K562 (cell line): ENCODE results near the gene MAP7D1. TPM values are rescaled to one million over a fixed set of nuclear protein-coding genes. Genes with fewer than 3 reads are reported as not detected.

Experiments used
- BRF1 ChIP-seq: IDR thresholded peaks from 3 replicates; pipeline ENCODE4 v1.6.1; 2011; ENCODE audit warnings: borderline replicate concordance, mild to moderate bottlenecking; ENCODE audit not compliant: insufficient read length; ENCODE audit errors: extremely low read depth
- CREM ChIP-seq: IDR thresholded peaks from 2 replicates; pipeline ENCODE4 v1.6.1; 2014; ENCODE audit warnings: antibody characterized with exemption, low read depth
- E2F1 ChIP-seq: sonication (generic); formaldehyde crosslinking; IDR thresholded peaks from 2 replicates; pipeline ENCODE4 v1.8.1; 2023; ENCODE audit warnings: mild to moderate bottlenecking, missing genetic modification reagents, moderate library complexity
- ELF4 ChIP-seq: fragments of 450-650 bp; formaldehyde crosslinking; IDR thresholded peaks from 2 replicates; pipeline ENCODE4 v1.4.0; 2022; ENCODE audit warnings: missing genetic modification characterization
- GATAD2A ChIP-seq: fragments of 450-650 bp; IDR thresholded peaks from 2 replicates; pipeline ENCODE4 v1.6.1; 2017
- HBP1 ChIP-seq: fragments of 450-650 bp; formaldehyde crosslinking; IDR thresholded peaks from 2 replicates; pipeline ENCODE4 v1.4.0; 2022; ENCODE audit warnings: missing genetic modification characterization
- ILK ChIP-seq: fragments of 450-650 bp; IDR thresholded peaks from 2 replicates; pipeline ENCODE4 v1.6.1; 2016; ENCODE audit warnings: missing genetic modification characterization, low read depth, mild to moderate bottlenecking, missing compliant biosample characterization, moderate library complexity, borderline replicate concordance
- NFIC ChIP-seq: fragments of 450-650 bp; IDR thresholded peaks from 2 replicates; pipeline ENCODE4 v1.6.1; 2017; ENCODE audit warnings: mild to moderate bottlenecking, inconsistent platforms
- PRMT5 ChIP-seq: sonication (generic); formaldehyde crosslinking; IDR thresholded peaks from 2 replicates; pipeline ENCODE4 v1.5.0; 2020; ENCODE audit warnings: missing genetic modification reagents
- RAD21 ChIP-seq, 2 experiments: fragments of 250-450 bp in 1 of 2; fragments of 450-650 bp in 1 of 2; sonication (Bioruptor Pico) in 1 of 2; formaldehyde crosslinking in 1 of 2; IDR thresholded peaks in 1 of 2; conservative IDR thresholded peaks in 1 of 2; 2 replicates each; pipeline versions ENCODE4 v1.4.0 to v1.8.0; 2020 to 2022; ENCODE audit warnings: mild to moderate bottlenecking in 2 of 2, moderate library complexity in 1 of 2
- RBM17 ChIP-seq: fragments of 200-400 bp; formaldehyde crosslinking; IDR thresholded peaks from 2 replicates; pipeline ENCODE4 v1.6.1; 2017; ENCODE audit warnings: low read depth, mild to moderate bottlenecking, low read length, borderline replicate concordance
- RBM22 ChIP-seq: fragments of 200-400 bp; formaldehyde crosslinking; IDR thresholded peaks from 2 replicates; pipeline ENCODE4 v1.6.1; 2018; ENCODE audit warnings: low read length, low read depth; ENCODE audit not compliant: poor library complexity, severe bottlenecking
- RFX1 ChIP-seq: fragments of 450-650 bp; IDR thresholded peaks from 2 replicates; pipeline ENCODE4 v1.6.1; 2016; ENCODE audit warnings: mild to moderate bottlenecking, moderate library complexity
- RNF219 ChIP-seq: fragments of 250-450 bp; sonication (Bioruptor Pico); IDR thresholded peaks from 2 replicates; pipeline ENCODE4 v1.5.0; 2022; ENCODE audit warnings: mild to moderate bottlenecking
- ZBTB7A ChIP-seq: IDR thresholded peaks from 2 replicates; pipeline ENCODE4 v1.6.1; 2011; ENCODE audit warnings: low read depth, mild to moderate bottlenecking, low read length, moderate library complexity, borderline replicate concordance; ENCODE audit not compliant: control insufficient read depth
- ZBTB9 ChIP-seq: fragments of 450-650 bp; formaldehyde crosslinking; IDR thresholded peaks from 2 replicates; pipeline ENCODE4 v1.4.0; 2020; ENCODE audit warnings: mild to moderate bottlenecking, moderate library complexity
- ZNF431 ChIP-seq: sonication (generic); formaldehyde crosslinking; IDR thresholded peaks from 2 replicates; pipeline ENCODE4 v1.8.0; 2022; ENCODE audit warnings: mild to moderate bottlenecking, missing genetic modification reagents
- ZNF445 ChIP-seq: fragments of 250-450 bp; sonication (Bioruptor Pico); IDR thresholded peaks from 2 replicates; pipeline ENCODE4 v1.4.0; 2020; ENCODE audit warnings: low read depth, mild to moderate bottlenecking, moderate library complexity
- ZNF511 ChIP-seq: sonication (generic); formaldehyde crosslinking; IDR thresholded peaks from 2 replicates; pipeline ENCODE4 v1.8.0; 2022; ENCODE audit warnings: mild to moderate bottlenecking, missing genetic modification reagents
- ZNF696 ChIP-seq: fragments of 250-450 bp; sonication (Bioruptor Pico); conservative IDR thresholded peaks from 2 replicates; pipeline ENCODE4 v1.4.0; 2020; ENCODE audit warnings: mild to moderate bottlenecking, moderate library complexity
- ZZZ3 ChIP-seq: fragments of 450-650 bp; IDR thresholded peaks from 2 replicates; pipeline ENCODE4 v1.6.1; 2016; ENCODE audit warnings: antibody characterized with exemption, mild to moderate bottlenecking, moderate library complexity
- polyA plus RNA-seq, 8 experiments: library from polyadenylated mRNA; depleted of rRNA in 4 of 8; stranded (reverse) in 5 of 8; unstranded in 3 of 8; fragments of >200 nt; fragmentation: Nextera tagmentation in 2 of 8; fragmentation: Illumina TruSeq in 1 of 8; extraction: Ambion mirVana in 2 of 8; extraction: Trizol in 1 of 8; gene quantifications; 2 replicates each; pipeline versions ENCODE4 v1.2.1 to v1.2.3, GENCODE V29; 2011 to 2014; ENCODE audit warnings: inconsistent platforms in 1 of 8, missing spikeins in 1 of 8
- total RNA-seq, 7 experiments: library from RNA; depleted of rRNA in 6 of 7; stranded (reverse); fragments of >200 nt in 6 of 7; fragmentation: Illumina TruSeq in 2 of 7; extraction: Trizol in 2 of 7; gene quantifications; 2 replicates each; pipeline versions ENCODE4 v1.2.1 to v1.2.3, GENCODE V29; 2011 to 2021; ENCODE audit warnings: low replicate concordance in 1 of 7

The MAP7D1 gene
- total and polyA plus RNA-seq, 9 of the 15 experiments (the other 6 are each of a cell fraction or from before 2014, with no cell fraction given), result 3.6 to 108 (median 34.5) TPM

GRCh38 chr1:36224537-36225282 is 68.8 kb downstream of the MAP7D1 start (continued):
- TF ChIP-seq HBP1, result peak; percentile 20; the same call in 1 of the 2 replicates
- no peak for TF ChIP-seq RBM17
- TF ChIP-seq ZNF696, result no peak
- TF ChIP-seq ILK (tag), result no peak
- TF ChIP-seq GATAD2A, result no peak
- no peak for TF ChIP-seq ZBTB7A
- no peak for TF ChIP-seq ZNF445 (CRISPR knock-in tag)
- TF ChIP-seq CREM, result no peak
- peak; percentile 66; the same call in 1 of the 2 replicates for TF ChIP-seq E2F1 (CRISPR knock-in tag)
- TF ChIP-seq RBM22, result no peak
- peak; percentile 76; the same call in 1 of the 2 replicates for TF ChIP-seq ZBTB9
- TF ChIP-seq ZZZ3, result peak; percentile 44; the same call in 1 of the 2 replicates
- TF ChIP-seq PRMT5 (CRISPR knock-in tag), result 0 out of 2 replicates have a peak, but pooled peaks have one; percentile 35
- TF ChIP-seq ZNF431 (CRISPR knock-in tag), result no peak
- TF ChIP-seq NFIC, result peak; percentile 35; the same call in 1 of the 2 replicates
- TF ChIP-seq RNF219 (CRISPR knock-in tag), result no peak; the same call in 1 of the 2 replicates
- TF ChIP-seq BRF1, result no peak
- 0 out of 2 replicates have a peak, but pooled peaks have one; percentile 57 for TF ChIP-seq ELF4 (CRISPR knock-in tag)
- no peak for TF ChIP-seq RFX1
- TF ChIP-seq RAD21 (CRISPR knock-in tag; conservative IDR thresholded peaks at IDR 0.05 in 1 of 2, IDR thresholded peaks at IDR 0.05 in 1 of 2), result no peak
- TF ChIP-seq ZNF511 (CRISPR knock-in tag), result no peak; the same call in 1 of the 2 replicates
